GM21737 (cell line): ENCODE measurements around the gene SRF.
"Not testable (repeated sequence)": the region's sequence is repeated elsewhere in the genome, so short reads cannot be mapped to it uniquely, and the experiment has no call there.

Experiments
- ATAC-seq: cut with Tn5 transposase; IDR thresholded peaks from one replicate; pipeline ENCODE4 v1.9.1; 2021; ENCODE audit warnings: mild to moderate bottlenecking, moderate library complexity; ENCODE audit not compliant: unreplicated experiment

The SRF gene

DNA sequence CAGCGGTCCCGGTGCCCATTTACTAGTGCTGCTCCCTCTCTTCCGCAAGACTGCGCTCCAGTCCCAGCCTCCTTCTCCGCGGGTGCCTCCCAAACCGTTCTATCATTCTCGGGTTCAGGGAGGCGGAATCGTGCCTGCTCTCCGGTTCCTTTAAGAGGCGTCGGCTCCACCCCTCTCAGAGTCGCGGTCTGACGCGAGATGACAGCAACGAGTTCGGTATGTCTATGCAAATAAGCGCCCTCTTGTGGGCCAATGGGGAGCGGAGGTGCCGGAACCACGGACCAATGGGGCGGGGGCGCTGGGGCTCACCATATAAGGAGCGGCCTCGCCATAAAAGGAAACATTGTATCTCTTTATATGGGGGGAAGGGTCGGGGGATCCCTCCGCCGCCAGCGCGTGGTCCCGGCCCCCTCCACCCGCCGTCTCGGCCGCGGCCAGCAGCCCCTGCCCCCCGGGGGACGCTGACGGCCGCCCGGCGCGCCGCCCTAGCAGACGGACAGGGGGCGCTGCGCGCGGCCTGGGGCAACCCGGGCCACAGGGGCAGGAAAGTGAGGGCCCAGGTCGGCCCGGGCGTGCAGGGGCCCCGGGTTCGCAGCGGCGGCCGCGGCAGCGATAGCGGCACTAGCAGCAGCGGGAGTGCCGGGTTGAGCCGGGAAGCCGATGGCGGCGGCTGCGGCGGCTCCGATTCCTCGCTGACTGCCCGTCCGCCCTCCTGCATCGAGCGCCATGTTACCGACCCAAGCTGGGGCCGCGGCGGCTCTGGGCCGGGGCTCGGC lies at the start of gene SRF:
SRF (plus strand) TSS at position 339 of the 776 bp plus-strand sequence; CDS start at position 727, 388 bp downstream.
- ATAC-seq = peak; percentile 58

DNA sequence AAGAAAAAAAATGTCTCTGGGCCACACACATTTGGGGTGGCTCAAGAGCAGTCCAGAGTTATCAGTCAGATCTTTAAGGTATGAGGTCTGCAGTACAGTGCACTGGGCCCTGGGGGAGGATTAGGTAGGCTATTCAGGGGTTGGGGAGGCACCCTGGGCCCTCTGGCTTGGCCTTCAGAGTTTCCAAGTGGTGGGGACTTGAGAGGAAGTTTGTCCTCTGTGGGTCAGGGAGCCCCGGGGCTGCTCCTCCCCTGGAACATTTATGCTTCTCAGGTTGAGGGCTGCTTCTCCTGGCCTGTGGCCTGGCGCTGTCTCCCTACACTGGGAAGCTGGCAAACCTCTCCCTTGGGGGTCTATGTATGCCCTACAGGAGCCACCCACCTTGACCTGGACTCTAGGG lies 48.9 kb upstream of the SRF start:
- no peak for ATAC-seq

DNA sequence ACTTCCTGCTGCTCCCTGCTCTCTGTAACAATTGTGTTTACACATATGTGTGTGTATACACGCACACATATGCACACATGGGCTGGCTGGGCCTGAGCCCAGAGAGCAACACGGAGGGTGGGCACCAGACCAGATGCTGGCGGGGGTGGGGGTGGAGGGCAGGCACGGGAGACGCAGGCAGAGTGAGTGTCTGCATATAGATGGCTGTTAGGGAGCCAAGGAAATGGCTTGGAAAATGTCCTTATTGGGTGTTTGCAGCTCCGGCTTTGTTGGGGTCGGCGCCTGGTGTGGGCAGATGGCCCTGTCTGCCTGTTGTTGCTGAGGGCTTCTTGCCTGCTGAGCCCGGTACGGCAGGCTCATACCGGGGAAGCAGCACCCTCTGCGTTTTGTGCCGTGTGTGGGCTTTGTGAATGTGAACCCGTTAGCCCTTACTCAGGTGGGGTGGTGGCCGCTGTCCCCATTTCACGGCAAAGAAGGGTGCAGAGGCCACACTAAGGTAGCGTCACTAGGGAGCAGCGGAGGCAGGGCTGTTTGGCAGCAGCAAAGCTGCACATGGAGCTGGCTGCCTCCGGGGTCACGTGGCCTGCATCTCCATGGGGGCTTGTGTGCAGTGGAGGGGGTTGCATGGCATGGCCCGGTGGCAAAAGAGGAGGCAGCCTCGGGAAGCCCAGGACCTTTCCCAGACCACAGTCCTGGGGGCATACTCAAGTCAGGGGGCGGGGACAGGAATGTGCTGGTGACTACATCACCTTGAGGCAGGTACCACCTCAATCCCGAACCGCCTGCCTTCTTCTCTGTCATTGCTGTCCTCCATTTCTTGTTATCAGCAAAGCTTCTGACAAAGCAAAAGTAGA lies 47.4 kb upstream of the SRF start:
- no peak for ATAC-seq

DNA sequence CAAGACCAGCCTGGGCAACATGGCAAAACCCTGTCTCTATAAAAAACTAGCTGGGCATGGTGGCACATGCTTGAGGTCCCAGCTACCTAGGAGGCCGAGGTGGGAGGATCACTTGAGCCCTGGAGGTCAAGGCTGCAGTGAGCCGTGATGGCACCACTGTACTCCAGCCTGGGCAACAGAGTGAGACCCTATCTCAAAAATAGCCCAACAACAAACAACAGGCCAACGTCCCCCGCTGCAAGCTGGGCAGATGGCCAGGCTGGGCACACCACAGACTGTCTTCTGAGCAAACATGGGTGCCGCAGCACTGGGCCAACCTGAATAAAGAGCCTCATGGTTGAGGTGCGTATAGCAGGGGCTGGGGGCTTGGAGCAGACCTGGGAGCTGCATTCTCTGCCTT lies 46.6 kb upstream of the SRF start:
- ATAC-seq = no peak

DNA sequence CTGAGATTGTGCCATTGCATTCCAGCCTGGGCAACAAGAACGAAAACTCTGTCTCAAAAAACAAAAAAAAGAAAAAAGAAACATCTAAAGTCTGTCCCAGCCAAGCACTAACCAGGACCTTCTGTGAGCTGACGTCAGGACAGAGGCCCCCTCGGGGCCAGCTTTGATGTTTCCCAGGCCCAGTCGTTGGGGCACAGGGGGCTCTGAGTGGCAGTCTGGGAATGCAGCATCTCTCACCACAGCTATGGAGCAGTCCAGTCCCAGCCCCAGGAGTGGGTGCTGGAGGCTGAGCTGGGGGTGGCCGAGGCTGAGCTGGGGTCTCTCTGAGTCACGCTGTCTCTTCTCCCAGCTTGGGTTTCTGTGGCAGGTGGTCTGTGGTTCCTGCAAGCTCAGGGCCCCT lies 46.0 kb upstream of the SRF start:
- no peak for ATAC-seq

DNA sequence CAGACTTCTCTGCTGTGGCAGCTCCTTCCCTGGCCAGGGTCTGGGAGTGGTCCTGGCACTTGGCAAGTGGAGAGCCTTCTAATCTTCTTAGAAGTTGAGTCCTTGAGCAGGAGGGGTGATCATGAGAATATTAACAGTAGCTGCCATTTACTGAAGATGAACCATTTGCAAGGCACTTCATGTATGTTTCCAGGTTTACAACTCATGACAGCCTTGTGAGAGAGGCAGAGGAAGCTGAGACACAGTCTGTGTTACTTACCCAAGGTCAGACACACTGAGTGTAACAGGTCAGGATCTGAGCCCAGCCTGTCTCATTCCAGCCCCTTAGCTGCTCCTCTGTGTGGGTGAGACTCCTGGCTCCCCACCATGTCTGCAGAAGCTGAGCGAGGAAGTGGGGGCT lies 45.5 kb upstream of the SRF start:
- ATAC-seq = no peak

DNA sequence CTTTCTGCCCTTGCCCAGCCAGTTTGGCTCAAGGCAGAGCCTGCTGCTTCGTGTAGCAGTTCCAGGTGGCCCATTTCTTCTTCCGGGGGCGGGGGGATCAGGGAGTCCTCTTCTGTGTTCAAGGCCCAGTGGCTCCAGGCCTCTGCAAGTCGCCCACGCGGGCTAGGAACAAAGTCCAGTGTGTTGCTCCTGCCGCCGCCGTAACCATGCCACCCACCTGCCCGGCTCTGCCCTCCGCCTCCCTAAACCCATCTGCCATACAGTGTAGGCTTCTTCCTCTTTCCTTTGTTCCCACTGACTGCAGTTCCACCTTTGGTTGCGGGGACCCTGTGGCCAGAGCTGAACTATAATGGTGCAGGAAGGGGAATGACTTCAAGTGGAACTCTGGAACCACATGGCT lies 43.9 kb upstream of the SRF start:
- no peak for ATAC-seq

DNA sequence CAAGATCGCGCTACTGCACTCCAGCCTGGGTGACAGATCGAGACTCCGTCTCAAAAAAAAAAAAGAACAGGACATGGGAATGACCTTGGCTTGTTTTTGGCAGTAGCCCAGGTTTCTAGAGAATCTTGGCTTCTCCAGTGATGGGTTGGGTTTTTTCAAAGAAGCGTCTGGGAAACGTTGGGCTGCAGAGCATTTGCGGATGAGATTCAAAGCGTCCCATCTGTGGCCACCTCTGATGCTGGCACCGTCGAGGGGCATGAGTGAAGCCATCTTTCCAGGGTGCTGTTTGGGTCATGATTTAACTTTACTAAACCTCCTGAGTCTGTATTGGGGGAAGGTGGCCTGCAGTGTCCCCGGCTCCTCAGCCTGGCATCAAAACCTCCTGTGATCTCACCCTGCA lies 43.2 kb upstream of the SRF start:
- no peak for ATAC-seq

DNA sequence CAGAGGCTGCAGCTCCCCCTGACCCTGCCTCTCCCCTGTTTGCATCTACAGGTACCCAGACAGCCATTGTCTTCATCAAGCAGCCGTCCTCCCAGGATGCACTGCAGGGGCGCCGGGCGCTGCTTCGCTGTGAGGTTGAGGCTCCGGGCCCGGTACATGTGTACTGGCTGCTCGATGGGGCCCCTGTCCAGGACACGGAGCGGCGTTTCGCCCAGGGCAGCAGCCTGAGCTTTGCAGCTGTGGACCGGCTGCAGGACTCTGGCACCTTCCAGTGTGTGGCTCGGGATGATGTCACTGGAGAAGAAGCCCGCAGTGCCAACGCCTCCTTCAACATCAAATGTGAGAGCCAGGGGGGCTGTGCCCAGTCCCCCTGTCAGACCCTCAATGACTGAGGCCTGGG lies 42.1 kb upstream of the SRF start:
- no peak for ATAC-seq

DNA sequence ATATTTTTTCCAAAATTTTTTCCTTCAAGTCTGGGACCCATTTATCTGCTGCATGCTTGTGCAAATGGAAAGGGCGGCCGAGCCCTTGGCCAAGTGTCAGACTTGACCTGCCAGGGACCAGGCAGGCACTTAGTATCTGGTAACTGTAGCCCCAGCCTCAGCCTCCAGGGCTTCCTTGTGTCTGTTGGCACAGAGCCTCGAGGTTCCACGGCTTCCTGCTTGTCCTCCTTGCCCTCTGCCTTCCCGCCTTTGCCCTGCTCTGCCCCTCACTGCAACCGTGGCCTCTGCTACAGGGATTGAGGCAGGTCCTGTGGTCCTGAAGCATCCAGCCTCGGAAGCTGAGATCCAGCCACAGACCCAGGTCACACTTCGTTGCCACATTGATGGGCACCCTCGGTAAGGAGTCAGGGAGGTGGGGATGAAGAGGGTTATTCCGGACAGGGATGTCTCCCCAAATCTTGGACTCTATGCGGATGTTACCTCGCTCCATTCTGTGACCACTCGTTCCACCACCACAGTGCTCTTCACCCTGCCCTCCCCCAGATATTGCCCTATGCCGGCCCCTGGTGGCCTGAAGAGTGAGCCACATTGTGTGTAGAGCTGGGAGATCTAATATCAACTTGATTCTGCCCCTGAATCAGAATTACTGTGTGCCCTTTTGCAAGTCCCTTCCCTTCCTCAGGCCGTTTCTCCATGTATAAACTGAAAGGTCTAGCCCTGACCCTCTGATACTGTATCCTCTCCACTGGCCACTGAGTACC lies 41.5 kb upstream of the SRF start:
- ATAC-seq = no peak

DNA sequence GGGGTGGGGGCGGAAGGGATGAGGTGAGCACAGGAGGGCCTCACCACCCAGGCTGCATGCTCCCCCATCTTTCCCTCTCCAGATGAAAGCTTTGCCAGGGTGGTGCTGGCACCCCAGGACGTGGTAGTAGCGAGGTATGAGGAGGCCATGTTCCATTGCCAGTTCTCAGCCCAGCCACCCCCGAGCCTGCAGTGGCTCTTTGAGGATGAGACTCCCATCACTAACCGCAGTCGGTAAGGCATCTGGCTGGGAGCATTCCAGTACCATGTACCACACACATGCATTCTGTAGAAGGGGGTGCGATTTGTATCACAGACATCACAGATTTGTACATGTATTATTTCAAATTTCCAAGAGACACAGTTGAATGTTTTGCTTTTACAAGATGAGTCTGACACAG lies 40.6 kb upstream of the SRF start:
- no peak for ATAC-seq

DNA sequence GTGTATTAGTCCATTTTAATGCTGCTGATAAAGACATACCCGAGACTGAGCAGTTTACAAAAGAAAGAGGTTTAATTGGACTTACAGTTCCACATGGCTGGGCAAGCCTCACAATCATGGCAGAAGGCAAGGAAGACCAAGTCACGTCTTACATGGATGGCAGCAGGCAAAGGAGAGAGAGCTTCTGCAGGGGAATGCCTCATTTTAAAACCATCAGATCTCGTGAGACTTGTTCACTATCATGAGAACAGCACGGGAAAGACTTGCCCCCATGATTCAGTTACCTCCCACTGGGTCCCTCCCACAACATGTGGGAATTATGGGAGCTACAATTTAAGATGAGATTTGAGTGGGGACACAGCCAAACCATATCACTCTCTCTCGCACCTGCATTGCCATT lies 39.7 kb upstream of the SRF start:
- not testable (repeated sequence) for ATAC-seq

DNA sequence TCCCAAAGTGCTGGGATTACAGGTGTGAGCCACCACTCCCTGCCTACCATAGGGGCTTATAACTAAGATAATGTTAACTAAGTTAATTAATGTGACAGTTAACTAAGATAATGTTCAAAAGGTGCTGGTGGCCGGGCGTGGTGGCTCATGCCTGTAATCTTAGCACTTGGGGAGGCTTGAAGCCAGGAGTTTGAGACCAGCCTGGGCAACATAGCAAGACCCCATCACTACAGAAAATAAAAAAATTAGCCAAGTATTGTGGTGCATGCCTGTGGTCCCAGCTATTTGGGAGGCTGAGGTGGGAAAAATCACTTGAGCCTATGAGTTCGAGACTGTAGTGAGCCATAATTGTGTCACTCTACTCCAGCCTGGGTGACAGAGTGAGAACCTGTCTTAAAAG lies 32.8 kb upstream of the SRF start:
- no peak for ATAC-seq

DNA sequence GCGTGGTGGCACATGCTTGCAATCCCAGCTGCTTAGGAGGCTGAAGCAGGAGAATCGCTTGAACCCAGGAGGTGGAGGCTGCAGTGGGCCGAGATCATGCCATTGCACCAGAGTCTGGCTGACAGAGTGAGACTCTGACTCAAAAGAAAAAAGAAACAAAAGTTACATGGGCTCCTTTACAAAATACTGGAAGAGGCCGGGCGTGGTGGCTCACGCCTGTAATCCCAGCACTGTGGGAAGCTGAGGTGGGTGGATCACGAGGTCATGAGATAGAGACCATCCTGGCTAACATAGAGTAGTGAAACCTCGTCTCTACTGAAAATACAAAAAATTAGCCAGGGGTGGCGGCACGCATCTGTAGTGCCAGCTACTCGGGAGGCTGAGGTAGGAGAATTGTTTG lies 31.1 kb upstream of the SRF start:
- not testable (repeated sequence) for ATAC-seq

DNA sequence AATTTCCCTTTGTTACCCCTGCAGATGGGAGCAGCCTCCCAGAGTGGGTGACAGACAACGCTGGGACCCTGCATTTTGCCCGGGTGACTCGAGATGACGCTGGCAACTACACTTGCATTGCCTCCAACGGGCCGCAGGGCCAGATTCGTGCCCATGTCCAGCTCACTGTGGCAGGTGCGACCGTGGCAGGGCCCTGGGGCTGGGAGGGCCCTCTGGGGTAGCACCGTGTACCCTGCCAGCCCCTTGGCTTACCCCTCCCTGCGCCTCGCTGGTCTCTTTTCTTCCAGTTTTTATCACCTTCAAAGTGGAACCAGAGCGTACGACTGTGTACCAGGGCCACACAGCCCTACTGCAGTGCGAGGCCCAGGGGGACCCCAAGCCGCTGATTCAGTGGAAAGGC lies 29.4 kb upstream of the SRF start:
- ATAC-seq = no peak

DNA sequence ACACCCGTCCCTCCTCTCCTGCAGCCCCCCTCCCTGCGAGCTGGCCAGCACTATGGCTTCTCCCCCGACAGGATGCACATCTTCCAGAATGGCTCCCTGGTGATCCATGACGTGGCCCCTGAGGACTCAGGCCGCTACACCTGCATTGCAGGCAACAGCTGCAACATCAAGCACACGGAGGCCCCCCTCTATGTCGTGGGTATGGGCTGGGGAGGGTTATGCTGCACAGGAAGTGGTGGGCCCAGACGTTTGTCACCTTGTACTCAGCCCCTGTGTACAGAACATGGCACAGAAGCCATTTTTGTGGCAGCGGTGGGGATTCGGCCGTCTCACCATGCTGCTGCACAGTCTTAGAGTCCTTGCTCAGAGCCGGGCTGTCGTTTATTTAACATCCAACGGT lies 29.0 kb upstream of the SRF start:
- ATAC-seq = no peak

DNA sequence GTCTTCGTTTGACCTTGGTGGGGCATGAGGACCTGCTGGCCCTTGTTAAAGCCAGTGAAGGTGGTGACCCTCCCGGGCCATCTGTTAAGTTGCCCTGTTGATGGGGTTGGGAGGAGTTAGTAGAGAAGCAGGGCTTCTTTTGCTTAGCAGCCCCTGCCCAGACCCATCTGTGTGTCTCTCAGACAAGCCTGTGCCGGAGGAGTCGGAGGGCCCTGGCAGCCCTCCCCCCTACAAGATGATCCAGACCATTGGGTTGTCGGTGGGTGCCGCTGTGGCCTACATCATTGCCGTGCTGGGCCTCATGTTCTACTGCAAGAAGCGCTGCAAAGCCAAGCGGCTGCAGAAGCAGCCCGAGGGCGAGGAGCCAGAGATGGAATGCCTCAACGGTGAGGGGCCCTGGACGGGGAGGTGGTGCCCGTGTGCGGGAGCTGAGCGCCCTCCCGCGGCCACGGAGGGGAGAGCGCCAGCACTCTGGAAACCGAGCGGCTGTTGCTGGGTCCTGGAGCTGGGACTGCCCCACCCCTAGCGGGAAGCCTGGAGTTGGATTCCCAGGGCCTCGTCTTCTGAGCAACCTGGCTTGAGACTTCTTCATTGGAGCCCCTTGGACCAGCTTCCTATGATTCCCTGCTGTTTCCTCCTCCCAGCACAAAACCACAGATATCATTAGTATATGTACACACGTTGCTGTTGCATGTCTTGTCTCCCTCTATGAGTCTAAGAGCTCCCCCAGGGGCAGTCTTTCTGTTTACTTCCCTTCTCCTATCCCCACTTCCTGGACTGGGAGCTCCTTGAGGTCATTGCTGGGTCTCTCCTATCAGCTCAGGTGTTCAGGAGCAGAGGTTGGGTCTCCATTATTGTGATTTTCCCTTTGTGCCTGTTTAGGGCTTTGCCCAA lies 27.6 kb upstream of the SRF start:
- peak; percentile 83 for ATAC-seq

DNA sequence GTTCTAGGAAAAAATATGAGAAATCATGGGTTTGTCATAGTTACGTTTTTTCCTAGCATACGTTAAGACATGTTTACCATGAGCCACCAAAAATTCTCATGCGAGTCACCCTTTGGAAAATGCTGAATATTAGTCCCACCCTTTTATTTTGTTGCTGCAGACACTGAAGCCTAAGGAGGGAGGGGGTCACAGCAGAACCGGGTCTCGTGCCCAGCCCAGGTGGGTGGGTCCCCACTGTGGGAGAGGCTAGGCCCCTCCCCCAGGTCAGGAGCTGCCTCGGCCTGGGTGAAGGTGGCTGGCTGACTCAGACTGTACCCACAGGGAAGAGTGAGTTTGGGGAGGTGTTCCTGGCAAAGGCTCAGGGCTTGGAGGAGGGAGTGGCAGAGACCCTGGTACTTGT lies 26.2 kb upstream of the SRF start:
- no peak for ATAC-seq

DNA sequence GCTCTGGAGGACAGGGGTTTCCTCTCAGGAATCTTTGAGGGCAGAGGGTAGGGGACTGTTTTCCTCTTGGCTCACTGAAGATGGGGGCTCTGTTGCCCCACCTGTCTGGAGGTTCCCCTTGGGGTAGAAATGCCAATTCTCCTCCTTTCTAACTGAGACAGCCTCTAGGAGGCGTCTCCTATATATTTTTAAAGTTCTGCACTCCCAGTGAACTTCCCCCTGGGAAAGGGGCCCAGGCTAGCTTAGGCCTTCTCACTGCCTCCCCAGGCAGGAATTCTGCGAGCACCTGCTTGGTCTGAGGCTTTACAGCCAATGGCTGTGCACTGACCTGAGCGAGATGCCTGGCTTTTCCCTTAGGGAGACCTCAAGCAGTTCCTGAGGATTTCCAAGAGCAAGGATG lies 24.8 kb upstream of the SRF start:
- ATAC-seq = no peak
